ENCODE measurements around the gene MAP2K7.

The MAP2K7 gene

DNA sequence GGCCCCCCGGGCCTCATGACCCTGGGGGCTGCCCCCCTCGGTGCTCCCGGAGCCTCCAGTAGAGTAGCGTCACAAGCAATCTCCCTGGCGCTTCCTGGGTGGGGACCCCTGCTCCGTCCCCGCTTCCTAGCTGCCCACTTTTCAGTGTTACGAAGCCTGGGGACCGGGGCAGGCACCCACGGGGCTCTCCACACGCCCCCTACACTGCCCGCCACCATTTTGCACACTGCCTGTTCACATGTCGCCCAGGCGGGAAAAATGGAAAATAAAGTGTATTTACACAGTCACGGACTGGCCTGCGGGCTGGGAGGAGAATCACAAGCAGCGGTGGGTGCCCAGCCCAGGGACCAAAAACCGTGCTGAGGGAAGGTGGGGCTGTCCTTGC, 39.0 kb upstream of the MAP2K7 start:
- TF ChIP-seq, protein P1, sequence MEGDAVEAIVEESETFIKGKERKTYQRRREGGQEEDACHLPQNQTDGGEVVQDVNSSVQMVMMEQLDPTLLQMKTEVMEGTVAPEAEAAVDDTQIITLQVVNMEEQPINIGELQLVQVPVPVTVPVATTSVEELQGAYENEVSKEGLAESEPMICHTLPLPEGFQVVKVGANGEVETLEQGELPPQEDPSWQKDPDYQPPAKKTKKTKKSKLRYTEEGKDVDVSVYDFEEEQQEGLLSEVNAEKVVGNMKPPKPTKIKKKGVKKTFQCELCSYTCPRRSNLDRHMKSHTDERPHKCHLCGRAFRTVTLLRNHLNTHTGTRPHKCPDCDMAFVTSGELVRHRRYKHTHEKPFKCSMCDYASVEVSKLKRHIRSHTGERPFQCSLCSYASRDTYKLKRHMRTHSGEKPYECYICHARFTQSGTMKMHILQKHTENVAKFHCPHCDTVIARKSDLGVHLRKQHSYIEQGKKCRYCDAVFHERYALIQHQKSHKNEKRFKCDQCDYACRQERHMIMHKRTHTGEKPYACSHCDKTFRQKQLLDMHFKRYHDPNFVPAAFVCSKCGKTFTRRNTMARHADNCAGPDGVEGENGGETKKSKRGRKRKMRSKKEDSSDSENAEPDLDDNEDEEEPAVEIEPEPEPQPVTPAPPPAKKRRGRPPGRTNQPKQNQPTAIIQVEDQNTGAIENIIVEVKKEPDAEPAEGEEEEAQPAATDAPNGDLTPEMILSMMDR (IDR thresholded peaks at IDR 0.05; ENCODE audit: borderline replicate concordance, extremely low read depth, low read length, poor library complexity, severe bottlenecking) = no peak
- TF ChIP-seq EZH2 (IDR thresholded peaks at IDR 0.05; ENCODE audit: borderline replicate concordance, low read depth, low read length, severe bottlenecking) = no peak
- no peak overlapping the region for H3K4me2 ChIP-seq (ENCODE audit: insufficient read depth, low read length)
- H3K9me3 ChIP-seq (ENCODE audit: insufficient read depth, low read length, severe bottlenecking) = no peaks in the 10 kb centered on the region
- H3K36me3 ChIP-seq (ENCODE audit: insufficient read depth, low read length) = peaks cover 6% of the 10 kb centered on the region; the same call in 1 of the 2 replicates
- no peak overlapping the region for H3K9ac ChIP-seq (ENCODE audit: low read depth, low read length)
- DNase-seq = no peak
- H3K4me1 ChIP-seq (ENCODE audit: insufficient read depth, low read length) = peaks cover 16% of the 10 kb centered on the region
- no peak overlapping the region for H2AFZ ChIP-seq (ENCODE audit: low read depth, low read length)
- ATAC-seq (ENCODE audit: insufficient read depth, low read depth) = no peak
- H3K27ac ChIP-seq (ENCODE audit: low read length) = no peak overlapping the region
- peaks cover 7% of the 10 kb centered on the region; the same call in 1 of the 2 replicates for H4K20me1 ChIP-seq (ENCODE audit: insufficient read depth, low read length)
- H3K79me2 ChIP-seq (ENCODE audit: insufficient read depth, low read length) = no peaks in the 10 kb centered on the region
- no peak overlapping the region for H3K4me3 ChIP-seq (ENCODE audit: low read depth in 1 of 2, low read length in 2 of 2)
- no peaks in the 10 kb centered on the region for H3K27me3 ChIP-seq (ENCODE audit: insufficient read depth, low read length, poor library complexity)

DNA sequence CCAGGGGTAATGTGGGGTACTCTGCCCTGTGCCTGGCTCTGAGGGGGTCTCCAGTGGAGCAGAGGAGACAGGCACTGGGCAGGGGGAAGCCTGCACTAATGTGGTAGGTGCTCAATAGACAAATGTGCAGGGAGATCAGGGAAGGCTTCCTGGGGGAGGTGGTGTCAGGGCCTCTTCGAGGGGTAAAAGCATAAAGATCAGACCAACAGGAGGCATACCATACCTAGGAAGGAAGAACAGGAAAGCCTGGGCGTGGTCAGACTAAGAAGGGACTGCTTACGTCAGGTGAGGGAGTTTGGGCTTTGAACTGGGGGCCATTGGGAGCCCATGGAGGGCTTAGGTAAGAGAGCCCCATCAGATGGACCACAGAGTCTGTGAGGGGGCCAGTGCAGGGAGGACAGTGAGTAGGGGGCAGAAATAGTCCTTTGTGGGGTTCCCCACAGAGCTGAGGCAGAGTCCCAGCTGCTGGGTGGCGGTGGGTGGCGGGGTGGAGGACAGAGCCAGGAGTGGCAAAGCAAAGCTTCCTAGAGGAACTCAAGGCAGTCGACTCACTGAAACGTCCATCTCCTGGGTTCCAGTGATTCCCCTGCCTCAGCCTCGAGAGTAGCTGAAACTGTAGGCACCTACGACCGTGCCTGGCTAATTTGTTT, 38.3 kb upstream of the MAP2K7 start:
- TF ChIP-seq EZH2 (IDR thresholded peaks at IDR 0.05; ENCODE audit: borderline replicate concordance, low read depth, low read length, severe bottlenecking) = no peak
- TF ChIP-seq, protein P1 (IDR thresholded peaks at IDR 0.05; ENCODE audit: borderline replicate concordance, extremely low read depth, low read length, poor library complexity, severe bottlenecking) = no peak
- no peak for ATAC-seq (ENCODE audit: insufficient read depth, low read depth)

DNA sequence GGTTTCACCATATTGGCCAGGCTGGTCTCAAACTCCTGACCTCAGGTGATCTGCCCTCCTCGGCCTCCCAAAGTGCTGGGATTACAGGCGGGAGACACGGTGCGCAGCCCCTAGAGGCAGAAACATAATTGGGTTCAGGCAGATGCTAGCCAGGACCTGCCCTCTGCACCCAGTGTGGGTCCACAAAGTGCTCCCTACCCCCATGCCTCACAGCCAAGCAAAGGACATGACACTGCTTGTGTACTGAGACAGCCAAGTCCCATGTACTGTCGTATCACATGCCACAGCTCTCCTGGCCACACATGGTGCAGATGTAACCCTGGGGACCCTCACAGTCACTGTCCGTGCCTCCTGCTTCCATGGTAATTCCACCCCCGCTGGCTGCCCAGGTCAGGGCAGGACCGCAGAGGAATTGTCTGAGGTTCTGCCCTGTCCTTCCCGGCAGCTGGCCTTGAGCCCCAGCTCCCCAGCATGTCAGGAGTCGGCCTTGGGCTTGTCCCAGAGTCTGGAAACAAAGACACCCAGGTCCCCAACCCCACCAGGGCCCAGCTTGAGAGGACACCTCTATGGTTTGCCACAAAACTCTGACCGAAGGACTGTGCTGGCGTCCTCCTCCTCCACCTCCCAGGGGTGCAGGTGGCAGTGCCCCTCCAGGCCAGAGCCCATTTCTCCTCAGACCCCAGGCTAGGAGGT, 37.1 kb upstream of the MAP2K7 start:
- peaks cover 6% of the 10 kb centered on the region; the same call in 1 of the 2 replicates for H3K36me3 ChIP-seq (ENCODE audit: insufficient read depth, low read length)
- ATAC-seq (ENCODE audit: insufficient read depth, low read depth) = no peak
- H3K4me2 ChIP-seq (ENCODE audit: insufficient read depth, low read length) = no peak overlapping the region
- H2AFZ ChIP-seq (ENCODE audit: low read depth, low read length) = no peak overlapping the region
- H3K9ac ChIP-seq (ENCODE audit: low read depth, low read length) = no peak overlapping the region
- no peak for DNase-seq
- TF ChIP-seq EZH2 (IDR thresholded peaks at IDR 0.05; ENCODE audit: borderline replicate concordance, low read depth, low read length, severe bottlenecking) = no peak
- TF ChIP-seq, protein P1 (IDR thresholded peaks at IDR 0.05; ENCODE audit: borderline replicate concordance, extremely low read depth, low read length, poor library complexity, severe bottlenecking) = no peak
- H3K9me3 ChIP-seq (ENCODE audit: insufficient read depth, low read length, severe bottlenecking) = no peaks in the 10 kb centered on the region
- H4K20me1 ChIP-seq (ENCODE audit: insufficient read depth, low read length) = 0 out of 2 replicates have a peak, but pooled peaks cover 8% of the 10 kb centered on the region
- no peak overlapping the region for H3K4me3 ChIP-seq (ENCODE audit: low read depth in 1 of 2, low read length in 2 of 2)
- peaks cover 20% of the 10 kb centered on the region for H3K4me1 ChIP-seq (ENCODE audit: insufficient read depth, low read length)
- no peaks in the 10 kb centered on the region for H3K79me2 ChIP-seq (ENCODE audit: insufficient read depth, low read length)
- no peak overlapping the region for H3K27ac ChIP-seq (ENCODE audit: low read length)
- H3K27me3 ChIP-seq (ENCODE audit: insufficient read depth, low read length, poor library complexity) = no peaks in the 10 kb centered on the region

More for the DNA sequence above, 38.3 kb upstream of the MAP2K7 start:
- H3K27me3 ChIP-seq (ENCODE audit: insufficient read depth, low read length, poor library complexity) = no peaks in the 10 kb centered on the region
- H3K9me3 ChIP-seq (ENCODE audit: insufficient read depth, low read length, severe bottlenecking) = no peaks in the 10 kb centered on the region
- peaks cover 11% of the 10 kb centered on the region; the same call in 1 of the 2 replicates for H4K20me1 ChIP-seq (ENCODE audit: insufficient read depth, low read length)
- peaks cover 6% of the 10 kb centered on the region; the same call in 1 of the 2 replicates for H3K36me3 ChIP-seq (ENCODE audit: insufficient read depth, low read length)
- no peak overlapping the region for H3K9ac ChIP-seq (ENCODE audit: low read depth, low read length)
- peaks cover 20% of the 10 kb centered on the region for H3K4me1 ChIP-seq (ENCODE audit: insufficient read depth, low read length)
- H3K4me2 ChIP-seq (ENCODE audit: insufficient read depth, low read length) = no peak overlapping the region
- H2AFZ ChIP-seq (ENCODE audit: low read depth, low read length) = no peak overlapping the region
- H3K4me3 ChIP-seq (ENCODE audit: low read depth in 1 of 2, low read length in 2 of 2) = no peak overlapping the region
- H3K79me2 ChIP-seq (ENCODE audit: insufficient read depth, low read length) = no peaks in the 10 kb centered on the region
- no peak overlapping the region for H3K27ac ChIP-seq (ENCODE audit: low read length)
- DNase-seq = no peak

All from DND-41 (cell line).